Smooth muscle cell (in vitro differentiated cells): ENCODE measurements around the gene BMPER. TPM values are rescaled to one million over a fixed set of nuclear protein-coding genes. Genes with fewer than 3 reads are reported as not detected.

Source experiments
- DNase-seq: peaks from one replicate; lab custom pipeline; 2025; ENCODE audit not compliant: unreplicated experiment; lab: John Stamatoyannopoulos, UW
- H2AFZ ChIP-seq: fragments of 200-600 bp; sonication (generic); 2 replicates; pipeline ENCODE4 v1.6.0; 2016; ENCODE audit warnings: antibody characterized with exemption, low read depth, mild to moderate bottlenecking
- H3F3A ChIP-seq: fragments of 200-600 bp; sonication (generic); 2 replicates; pipeline ENCODE4 v1.6.0; 2017; ENCODE audit warnings: antibody characterized with exemption, low read depth
- H3K27ac ChIP-seq: fragments of 200-600 bp; sonication (generic); 2 replicates; pipeline ENCODE4 v1.5.1; 2016; ENCODE audit warnings: low read depth, mild to moderate bottlenecking
- H3K27me3 ChIP-seq: fragments of 200-600 bp; sonication (generic); 2 replicates; pipeline ENCODE4 v1.6.1; 2016; ENCODE audit warnings: low read depth, mild to moderate bottlenecking
- H3K36me3 ChIP-seq: fragments of 200-600 bp; sonication (generic); 2 replicates; pipeline ENCODE4 v1.5.1; 2016; ENCODE audit warnings: low read depth
- H3K4me1 ChIP-seq: fragments of 200-600 bp; sonication (generic); 2 replicates; pipeline ENCODE4 v1.5.1; 2016; ENCODE audit warnings: low read depth
- H3K4me2 ChIP-seq: fragments of 200-600 bp; sonication (generic); 2 replicates; pipeline ENCODE4 v1.6.0; 2016; ENCODE audit warnings: mild to moderate bottlenecking
- H3K4me3 ChIP-seq: fragments of 200-600 bp; sonication (generic); 2 replicates; pipeline ENCODE4 v1.5.1; 2016; ENCODE audit warnings: mild to moderate bottlenecking
- H3K79me2 ChIP-seq: fragments of 200-600 bp; sonication (generic); 2 replicates; pipeline ENCODE4 v1.6.0; 2016; ENCODE audit warnings: low read depth, mild to moderate bottlenecking
- H3K9ac ChIP-seq: fragments of 200-600 bp; sonication (generic); 2 replicates; pipeline ENCODE4 v1.6.0; 2016; ENCODE audit warnings: low read depth
- H3K9me3 ChIP-seq: fragments of 200-600 bp; sonication (generic); replicated peaks from 2 replicates; pipeline ENCODE4 v1.5.1; 2016; ENCODE audit warnings: low read depth
- H4K20me1 ChIP-seq: fragments of 200-600 bp; sonication (generic); 2 replicates; pipeline ENCODE4 v1.6.0; 2016; ENCODE audit warnings: low read depth
- CTCF ChIP-seq: fragments of 200-600 bp; sonication (generic); IDR thresholded peaks from 2 replicates; pipeline ENCODE4 v1.5.1; 2017; ENCODE audit warnings: borderline replicate concordance, mild to moderate bottlenecking, antibody characterized with exemption; ENCODE audit not compliant: insufficient read depth, poor library complexity, severe bottlenecking
- WGBS: methylation state at CpG from one replicate; pipeline ENCODE4 v1.1.7; 2016; ENCODE audit warnings: low lambda C conversion rate; 5-methylcytosine and 5-hydroxymethylcytosine counted together
- polyA plus RNA-seq: library from polyadenylated mRNA; unstranded; fragments of >200 nt; fragmentation: Nextera tagmentation; extraction: Ambion mirVana; gene quantifications from 2 replicates; pipeline ENCODE4 v1.2.1, GENCODE V29; 2016
- total RNA-seq: library from RNA; depleted of rRNA; stranded (reverse); fragments of >200 nt; gene quantifications from 2 replicates; pipeline ENCODE4 v1.2.3, GENCODE V29; 2014

Gene BMPER
- total and polyA plus RNA-seq, 2 experiments from 2014 or later = 3.0 to 21.9 TPM

GRCh38 chr7:33907625-33908024, 2.3 kb downstream of the BMPER start:
- Histone ChIP-seq H3K27me3 (peaks cover 39% of the 10 kb centered on the region), H3K4me2 (no peak overlapping the region), H4K20me1 (no peaks in the 10 kb centered on the region), H3F3A (peaks cover 2% of the 10 kb centered on the region), H3K79me2 (no peaks in the 10 kb centered on the region), H3K9me3 (no peaks in the 10 kb centered on the region), H3K4me3 (no peak overlapping the region), H3K27ac (no peak overlapping the region), H3K4me1 (peaks cover 6% of the 10 kb centered on the region), H3K9ac (no peak overlapping the region), H2AFZ (no peak overlapping the region), H3K36me3 (no peaks in the 10 kb centered on the region)
- WGBS = 90% methylated on average over 5 of the region's 5 CpGs
- no peak for DNase-seq
- TF ChIP-seq CTCF = no peak

- Histone ChIP-seq H3K9ac (no peak overlapping the region), H3K79me2 (no peaks in the 10 kb centered on the region), H3K9me3 (no peaks in the 10 kb centered on the region), H3K4me1 (no peaks in the 10 kb centered on the region), H3F3A (no peaks in the 10 kb centered on the region), H2AFZ (no peak overlapping the region), H3K4me3 (no peak overlapping the region), H3K36me3 (no peaks in the 10 kb centered on the region), H3K4me2 (no peak overlapping the region), H3K27me3 (peaks cover 27% of the 10 kb centered on the region), H4K20me1 (no peaks in the 10 kb centered on the region), H3K27ac (no peak overlapping the region)
- TF ChIP-seq CTCF = no peak
- DNase-seq = no peak
- 94% methylated on average over 5 of the region's 5 CpGs for WGBS
Measured at GRCh38 chr7:33909318-33909717, 4.0 kb downstream of the BMPER start.

GRCh38 chr7:33909755-33910154, 4.4 kb downstream of the BMPER start:
- Histone ChIP-seq H3K9me3 (no peaks in the 10 kb centered on the region), H3K9ac (no peak overlapping the region), H3K4me1 (no peaks in the 10 kb centered on the region), H3K36me3 (no peaks in the 10 kb centered on the region), H3K79me2 (no peaks in the 10 kb centered on the region), H3K4me2 (no peak overlapping the region), H3K27ac (no peak overlapping the region), H3K4me3 (no peak overlapping the region), H4K20me1 (no peaks in the 10 kb centered on the region), H3K27me3 (peaks cover 27% of the 10 kb centered on the region), H3F3A (no peaks in the 10 kb centered on the region), H2AFZ (no peak overlapping the region)
- no peak for DNase-seq
- WGBS = 93% methylated on average over 2 of the region's 2 CpGs
- TF ChIP-seq CTCF = no peak

GRCh38 chr7:33910756-33911155, 5.4 kb downstream of the BMPER start:
- Histone ChIP-seq H3K36me3 (no peaks in the 10 kb centered on the region), H3K27me3 (peaks cover 23% of the 10 kb centered on the region), H3K4me3 (no peak overlapping the region), H3K79me2 (no peaks in the 10 kb centered on the region), H2AFZ (no peak overlapping the region), H3K9ac (no peak overlapping the region), H3K4me2 (no peak overlapping the region), H3K9me3 (no peaks in the 10 kb centered on the region), H4K20me1 (no peaks in the 10 kb centered on the region), H3K27ac (no peak overlapping the region), H3K4me1 (no peaks in the 10 kb centered on the region), H3F3A (no peaks in the 10 kb centered on the region)
- TF ChIP-seq CTCF = no peak
- WGBS = 88% methylated on average over 2 of the region's 2 CpGs
- DNase-seq = no peak
